Suprapubic skin (tissue), 4 donors: ENCODE measurements around the gene POLR1A. TPM values are rescaled to one million over a fixed set of nuclear protein-coding genes. Genes with fewer than 3 reads are reported as not detected.

Experiments
- DNase-seq, 2 donors: peaks; one replicate each; pipeline ENCODE4 v3.0.0-alpha.2; 2019; ENCODE audit warnings: low spot score in 2 of 2
- H3K27ac ChIP-seq: fragments of 200-600 bp; sonication (generic); one replicate; pipeline ENCODE4 v1.5.1; 2019
- H3K27me3 ChIP-seq: fragments of 200-600 bp; sonication (generic); one replicate; pipeline ENCODE4 v1.5.1; 2019
- H3K36me3 ChIP-seq: fragments of 200-600 bp; sonication (generic); one replicate; pipeline ENCODE4 v1.5.1; 2019
- H3K4me1 ChIP-seq: fragments of 200-600 bp; sonication (generic); one replicate; pipeline ENCODE4 v1.5.1; 2019
- H3K4me3 ChIP-seq: fragments of 200-600 bp; sonication (generic); one replicate; pipeline ENCODE4 v1.5.1; 2019; ENCODE audit warnings: mild to moderate bottlenecking
- H3K9me3 ChIP-seq: fragments of 200-600 bp; sonication (generic); one replicate; pipeline ENCODE4 v1.5.1; 2019
- CTCF ChIP-seq, 2 donors: fragments of 200-600 bp in 1 of 2; fragments of 450-650 bp in 1 of 2; sonication (generic) in 1 of 2; IDR thresholded peaks; one replicate each; pipeline ENCODE4 v1.5.1; 2016 to 2019; ENCODE audit warnings: antibody characterized with exemption in 2 of 2, mild to moderate bottlenecking in 1 of 2, moderate library complexity in 1 of 2
- EP300 ChIP-seq: sonication (generic); formaldehyde crosslinking; IDR thresholded peaks from one replicate; pipeline ENCODE4 v1.6.1; 2017; ENCODE audit warnings: antibody characterized with exemption
- POLR2A ChIP-seq, 2 donors: fragments of 450-650 bp; IDR thresholded peaks; one replicate each; pipeline ENCODE4 v1.6.1; 2017; ENCODE audit warnings: antibody characterized with exemption in 2 of 2, mild to moderate bottlenecking in 2 of 2, moderate library complexity in 2 of 2
- POLR2AphosphoS5 ChIP-seq, 3 donors: sonication (generic); formaldehyde crosslinking; IDR thresholded peaks; one replicate each; pipeline ENCODE4 v1.6.1; 2017; ENCODE audit warnings: antibody characterized with exemption in 3 of 3
- WGBS: methylation state at CpG from one replicate; pipeline ENCODE4 v1.1.5; 2018; 5-methylcytosine and 5-hydroxymethylcytosine counted together
- total RNA-seq, 4 donors: library from RNA; depleted of rRNA; stranded (reverse); fragments of >200 nt; gene quantifications; one replicate each; pipeline ENCODE4 v1.1.0, GENCODE V29; 2016

POLR1A gene
- 10 to 100 TPM; 20.2 to 24.3 (median 21.2) TPM for total RNA-seq

- TF ChIP-seq POLR2A (IDR thresholded peaks at IDR 0.05) (no peak), CTCF (IDR thresholded peaks at IDR 0.05) (peak in 1 of 2 donors; percentile 14), EP300 (no peak), POLR2AphosphoS5 (IDR thresholded peaks at IDR 0.05) (peak in 1 of 3 donors; percentile 61)
- peaks cover 36% of the 10 kb centered on the region for H3K4me1 ChIP-seq
- WGBS: under 1% methylated on average over 25 of the region's 38 CpGs
Measured at GRCh38 chr2:86105252-86105968, at the start of gene POLR1A. POLR1A (minus strand) TSS chr2:86105886; CDS start chr2:86105776, 110 bp downstream.

GRCh38 chr2:86150502-86150901, 44.8 kb upstream of the POLR1A start:
- DNase-seq: no peak
- TF ChIP-seq CTCF (IDR thresholded peaks at IDR 0.05): no peak
- no peak for TF ChIP-seq POLR2A (IDR thresholded peaks at IDR 0.05)
- no peak for TF ChIP-seq POLR2AphosphoS5 (IDR thresholded peaks at IDR 0.05)
- TF ChIP-seq EP300: no peak
- WGBS: 97% methylated on average over 2 of the region's 2 CpGs
- Histone ChIP-seq H3K4me3 (no peak overlapping the region), H3K27ac (no peak overlapping the region), H3K36me3 (peaks cover 75% of the 10 kb centered on the region), H3K4me1 (no peaks in the 10 kb centered on the region), H3K27me3 (no peaks in the 10 kb centered on the region), H3K9me3 (no peaks in the 10 kb centered on the region)

More at GRCh38 chr2:86105252-86105968, at the start of gene POLR1A:
- Histone ChIP-seq H3K27me3 (no peaks in the 10 kb centered on the region), H3K4me3 (peak within 1 kb of the TSS; percentile 95), H3K27ac (peak within 1 kb of the TSS; percentile 89), H3K9me3 (no peaks in the 10 kb centered on the region), H3K36me3 (peaks cover 23% of the 10 kb centered on the region)
- peak; percentile 92 to 94 for DNase-seq

- DNase-seq: no peak
- no peak overlapping the region for H3K27ac ChIP-seq
- TF ChIP-seq EP300: no peak
- no peak for TF ChIP-seq POLR2AphosphoS5 (IDR thresholded peaks at IDR 0.05)
- TF ChIP-seq POLR2A (IDR thresholded peaks at IDR 0.05): no peak
- TF ChIP-seq CTCF (IDR thresholded peaks at IDR 0.05): no peak
- H3K36me3 ChIP-seq: peaks cover 86% of the 10 kb centered on the region
- no peaks in the 10 kb centered on the region for H3K4me1 ChIP-seq
- WGBS: 95% methylated on average over 2 of the region's 2 CpGs
- H3K4me3 ChIP-seq: no peak overlapping the region
- no peaks in the 10 kb centered on the region for H3K27me3 ChIP-seq
- H3K9me3 ChIP-seq: no peaks in the 10 kb centered on the region
Measured at GRCh38 chr2:86147793-86148192, 42.1 kb upstream of the POLR1A start.

- 90% methylated on average over 14 of the region's 14 CpGs for WGBS
- no peaks in the 10 kb centered on the region for H3K4me1 ChIP-seq
- H3K36me3 ChIP-seq: peaks cover 93% of the 10 kb centered on the region
Measured at GRCh38 chr2:86143926-86144685, 38.4 kb upstream of the POLR1A start.

More at GRCh38 chr2:86143926-86144685, 38.4 kb upstream of the POLR1A start:
- Histone ChIP-seq H3K9me3 (no peaks in the 10 kb centered on the region), H3K27me3 (no peaks in the 10 kb centered on the region), H3K27ac (no peak overlapping the region), H3K4me3 (no peak overlapping the region)
- no peak for TF ChIP-seq POLR2AphosphoS5 (IDR thresholded peaks at IDR 0.05)
- TF ChIP-seq EP300: no peak
- no peak for TF ChIP-seq CTCF (IDR thresholded peaks at IDR 0.05)
- TF ChIP-seq POLR2A (IDR thresholded peaks at IDR 0.05): no peak
- DNase-seq: no peak
